RWPE1 (cell line): Measurements from ENCODE around the gene ANKLE1.
A peak's percentile ranks its signal among the peaks of the same experiment; 100 is the strongest.

Source experiments
- CTCF ChIA-PET: fragments of 350-600 bp; sonication (Branson Sonifier 250); formaldehyde crosslinking; extraction: SDS; loops from one replicate; lab custom pipeline; 2021; lab: Yijun Ruan, JAX
- POLR2A ChIA-PET: fragments of 400-600 bp; formaldehyde crosslinking; extraction: SDS; loops from one replicate; lab custom pipeline; 2020; ENCODE audit warnings: antibody characterized with exemption; ENCODE audit not compliant: low non-redundant PET; lab: Yijun Ruan, JAX
- DNase-seq: peaks from one replicate; pipeline ENCODE4 v3.0.0; 2012; ENCODE audit warnings: low spot score
- H3K27ac ChIP-seq: fragments of 450-650 bp; 2 replicates; pipeline ENCODE4 v1.5.1; 2017
- CTCF ChIP-seq: fragments of 450-650 bp; conservative IDR thresholded peaks from 2 replicates; pipeline ENCODE4 v1.5.1; 2017; ENCODE audit warnings: low read depth, mild to moderate bottlenecking

ANKLE1 gene

GRCh38 chr19:17327654-17328516, 46.2 kb downstream of the ANKLE1 start:
- TF ChIP-seq CTCF, result no peak; the same call in 1 of the 2 replicates
- peak overlapping the region; percentile 97 for H3K27ac ChIP-seq
- ChIA-PET POLR2A (interaction anchor here (0.5 kb wide), 1 partner anchor 10 kb away, joined by 6 read pairs; no protein-coding TSS in a partner anchor), CTCF (no interaction called here)
- peak; percentile 72 for DNase-seq

GRCh38 chr19:17328517-17329365, 47.0 kb downstream of the ANKLE1 start:
- ChIA-PET POLR2A (no interaction called here), CTCF (no interaction called here)
- no peak for TF ChIP-seq CTCF
- peak overlapping the region; percentile 97 for H3K27ac ChIP-seq
- no peak for DNase-seq

- POLR2A ChIA-PET, result no interaction called here
- H3K27ac ChIP-seq, result no peak overlapping the region
- CTCF ChIA-PET, result interaction anchor here (0.6 to 0.7 kb wide), 2 partner anchors 11 to 233 kb away, joined by 3 to 4 read pairs; no protein-coding TSS in a partner anchor
- no peak for TF ChIP-seq CTCF
- no peak for DNase-seq
These were observed 47.9 kb downstream of the ANKLE1 start for GRCh38 chr19:17329366-17330261.

- DNase-seq, result no peak
- TF ChIP-seq CTCF, result no peak
- POLR2A ChIA-PET, result no interaction called here
- peak overlapping the region; percentile 20 for H3K27ac ChIP-seq
- CTCF ChIA-PET, result interaction anchor here (0.6 to 0.7 kb wide), 2 partner anchors 11 to 232 kb away, joined by 3 to 4 read pairs; no protein-coding TSS in a partner anchor
These were observed 48.8 kb downstream of the ANKLE1 start for GRCh38 chr19:17330262-17331044.

- ChIA-PET CTCF (interaction anchor here (0.5 to 0.7 kb wide), 2 partner anchors 59 to 194 kb away, joined by 3 read pairs; no protein-coding TSS in a partner anchor), POLR2A (no interaction called here)
- peak overlapping the region; percentile 20 for H3K27ac ChIP-seq
- DNase-seq, result no peak
- TF ChIP-seq CTCF, result no peak
These were observed 49.4 kb downstream of the ANKLE1 start for GRCh38 chr19:17331045-17331558.
